ENCODE results near the gene STK24. TPM values are rescaled to one million over a fixed set of nuclear protein-coding genes. Genes with fewer than 3 reads are reported as not detected.

Gene STK24
- total RNA-seq, 1 donor from 2014 or later = 190 TPM

- no peak for TF ChIP-seq CTCF (IDR thresholded peaks at IDR 0.05; ENCODE audit: insufficient read depth, low read length, poor library complexity, severe bottlenecking)
- H3K27me3 ChIP-seq (ENCODE audit: control insufficient read depth, insufficient read depth, low read length) = no peaks in the 10 kb centered on the region
- peaks cover 7% of the 10 kb centered on the region for H3K36me3 ChIP-seq (ENCODE audit: control insufficient read depth, insufficient read depth, low read length)
- DNase-seq (ENCODE audit: low read depth) = no peak
- no peak overlapping the region for H3K4me3 ChIP-seq (ENCODE audit: low read depth, low read length)
Measured at GRCh38 chr13:98448642-98448928, 128.3 kb downstream of the STK24 start.

GRCh38 chr13:98447881-98448641 is 128.8 kb downstream of the STK24 start:
- Histone ChIP-seq H3K27me3 (ENCODE audit: control insufficient read depth, insufficient read depth, low read length) (no peaks in the 10 kb centered on the region), H3K36me3 (ENCODE audit: control insufficient read depth, insufficient read depth, low read length) (peaks cover 7% of the 10 kb centered on the region), H3K4me3 (ENCODE audit: low read depth, low read length) (no peak overlapping the region)
- no peak for DNase-seq (ENCODE audit: low read depth)
- TF ChIP-seq CTCF (IDR thresholded peaks at IDR 0.05; ENCODE audit: insufficient read depth, low read length, poor library complexity, severe bottlenecking) = peak; percentile 77

GRCh38 chr13:98447130-98447529 is 129.8 kb downstream of the STK24 start:
- peaks cover 7% of the 10 kb centered on the region for H3K36me3 ChIP-seq (ENCODE audit: control insufficient read depth, insufficient read depth, low read length)

GRCh38 chr13:98446234-98446621 is 130.7 kb downstream of the STK24 start:
- no peak overlapping the region for H3K4me3 ChIP-seq (ENCODE audit: low read depth, low read length)
- peaks cover 7% of the 10 kb centered on the region for H3K36me3 ChIP-seq (ENCODE audit: control insufficient read depth, insufficient read depth, low read length)
- no peak for TF ChIP-seq CTCF (IDR thresholded peaks at IDR 0.05; ENCODE audit: insufficient read depth, low read length, poor library complexity, severe bottlenecking)
- DNase-seq (ENCODE audit: low read depth) = no peak
- no peaks in the 10 kb centered on the region for H3K27me3 ChIP-seq (ENCODE audit: control insufficient read depth, insufficient read depth, low read length)

More at GRCh38 chr13:98447130-98447529, 129.8 kb downstream of the STK24 start:
- TF ChIP-seq CTCF (IDR thresholded peaks at IDR 0.05; ENCODE audit: insufficient read depth, low read length, poor library complexity, severe bottlenecking) = no peak
- DNase-seq (ENCODE audit: low read depth) = no peak
- Histone ChIP-seq H3K27me3 (ENCODE audit: control insufficient read depth, insufficient read depth, low read length) (no peaks in the 10 kb centered on the region), H3K4me3 (ENCODE audit: low read depth, low read length) (no peak overlapping the region)

- peak; percentile 98 for TF ChIP-seq CTCF (IDR thresholded peaks at IDR 0.05; ENCODE audit: insufficient read depth, low read length, poor library complexity, severe bottlenecking)
- Histone ChIP-seq H3K36me3 (ENCODE audit: control insufficient read depth, insufficient read depth, low read length) (peaks cover 7% of the 10 kb centered on the region), H3K4me3 (ENCODE audit: low read depth, low read length) (no peak overlapping the region)
Measured at GRCh38 chr13:98445340-98446233, 131.3 kb downstream of the STK24 start.

More at GRCh38 chr13:98445340-98446233, 131.3 kb downstream of the STK24 start:
- H3K27me3 ChIP-seq (ENCODE audit: control insufficient read depth, insufficient read depth, low read length) = no peaks in the 10 kb centered on the region
- DNase-seq (ENCODE audit: low read depth) = no peak

Data from kidney epithelial cell (primary cell).